Neural progenitor cell (in vitro differentiated cells): ENCODE results near the gene RNF144A.

ENCODE experiments used
- EZH2 ChIP-seq: fragments of 200-600 bp; sonication (generic); IDR thresholded peaks from 2 replicates; pipeline ENCODE4 v1.6.1; 2017; ENCODE audit warnings: antibody characterized with exemption, mild to moderate bottlenecking, moderate library complexity
- TF ChIP-seq, protein P1 (sequence below): fragments of 200-600 bp; sonication (generic); IDR thresholded peaks from 2 replicates; pipeline ENCODE4 v1.5.1; 2017; ENCODE audit warnings: antibody characterized with exemption, mild to moderate bottlenecking

GRCh38 chr2:6952101-6952500, 34.9 kb downstream of the RNF144A start:
- no peak for TF ChIP-seq EZH2
- TF ChIP-seq, protein P1, sequence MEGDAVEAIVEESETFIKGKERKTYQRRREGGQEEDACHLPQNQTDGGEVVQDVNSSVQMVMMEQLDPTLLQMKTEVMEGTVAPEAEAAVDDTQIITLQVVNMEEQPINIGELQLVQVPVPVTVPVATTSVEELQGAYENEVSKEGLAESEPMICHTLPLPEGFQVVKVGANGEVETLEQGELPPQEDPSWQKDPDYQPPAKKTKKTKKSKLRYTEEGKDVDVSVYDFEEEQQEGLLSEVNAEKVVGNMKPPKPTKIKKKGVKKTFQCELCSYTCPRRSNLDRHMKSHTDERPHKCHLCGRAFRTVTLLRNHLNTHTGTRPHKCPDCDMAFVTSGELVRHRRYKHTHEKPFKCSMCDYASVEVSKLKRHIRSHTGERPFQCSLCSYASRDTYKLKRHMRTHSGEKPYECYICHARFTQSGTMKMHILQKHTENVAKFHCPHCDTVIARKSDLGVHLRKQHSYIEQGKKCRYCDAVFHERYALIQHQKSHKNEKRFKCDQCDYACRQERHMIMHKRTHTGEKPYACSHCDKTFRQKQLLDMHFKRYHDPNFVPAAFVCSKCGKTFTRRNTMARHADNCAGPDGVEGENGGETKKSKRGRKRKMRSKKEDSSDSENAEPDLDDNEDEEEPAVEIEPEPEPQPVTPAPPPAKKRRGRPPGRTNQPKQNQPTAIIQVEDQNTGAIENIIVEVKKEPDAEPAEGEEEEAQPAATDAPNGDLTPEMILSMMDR: no peak
